ENCODE results near the gene ZFP62.

ZFP62 gene

GRCh38 chr5:180817893-180818674 lies 43.0 kb downstream of the ZFP62 start:
- Histone ChIP-seq H3K4me3 (peak overlapping the region in 1 of 10 experiments; percentile 91; a peak in 2 of 20 replicates), H3K27me3 (no peaks in the 10 kb centered on the region), H3K36me3 (peaks cover 0 to 15% (median 0%) of the 10 kb centered on the region in 11 experiments; a peak in 3 of 22 replicates), H3K4me2 (peak overlapping the region; percentile 80 to 96 (median 90)), H3K4me1 (peaks cover 34 to 87% (median 42%) of the 10 kb centered on the region in 10 experiments), H3K9ac (peak overlapping the region in 3 of 11 experiments; percentile 23 to 98 (median 81); a peak in 4 of 22 replicates), H3K27ac (peak overlapping the region in 4 of 11 experiments; percentile 8 to 81 (median 70); a peak in 6 of 22 replicates), H4K20me1 (peaks cover 0 to 15% (median 0%) of the 10 kb centered on the region in 11 experiments; a peak in 3 of 22 replicates), H3K9me3 (replicated peaks in 1 of 11) (no peaks in the 10 kb centered on the region)
- no peak for TF ChIP-seq Cebpa-rat (IDR thresholded peaks at IDR 0.05)

GRCh38 chr5:180816608-180817534 lies 44.2 kb downstream of the ZFP62 start:
- Histone ChIP-seq H3K4me3 (peak overlapping the region in 7 of 10 experiments; percentile 2 to 96 (median 28); a peak in 11 of 20 replicates), H3K4me2 (peak overlapping the region; percentile 80 to 96 (median 90)), H4K20me1 (peaks cover 0 to 28% (median 0%) of the 10 kb centered on the region in 11 experiments; a peak in 3 of 22 replicates), H3K27me3 (no peaks in the 10 kb centered on the region), H3K9ac (peak overlapping the region; percentile 4 to 98 (median 46)), H3K27ac (peak overlapping the region; percentile 1 to 81 (median 61); a peak in 19 of 22 replicates), H3K4me1 (peaks cover 36 to 85% (median 45%) of the 10 kb centered on the region in 10 experiments), H3K9me3 (replicated peaks in 1 of 11) (no peaks in the 10 kb centered on the region), H3K36me3 (peaks cover 0 to 27% (median 0%) of the 10 kb centered on the region in 11 experiments; a peak in 3 of 22 replicates)
- TF ChIP-seq Cebpa-rat (IDR thresholded peaks at IDR 0.05): no peak

GRCh38 chr5:180815293-180815917 lies 45.7 kb downstream of the ZFP62 start:
- peaks cover 49 to 81% (median 54%) of the 10 kb centered on the region in 10 experiments for H3K4me1 ChIP-seq

GRCh38 chr5:180813420-180813819 lies 47.7 kb downstream of the ZFP62 start:
- Histone ChIP-seq H3K27ac (peak overlapping the region in 2 of 11 experiments; percentile 76 to 81; a peak in 3 of 22 replicates), H3K27me3 (no peaks in the 10 kb centered on the region), H3K4me1 (peaks cover 48 to 84% (median 62%) of the 10 kb centered on the region in 10 experiments), H3K4me3 (peak overlapping the region in 3 of 10 experiments; percentile 49 to 96 (median 91); a peak in 6 of 20 replicates), H4K20me1 (peaks cover 0 to 37% (median 0%) of the 10 kb centered on the region in 11 experiments; a peak in 3 of 22 replicates), H3K4me2 (peak overlapping the region in 3 of 11 experiments; percentile 79 to 96 (median 94); a peak in 6 of 22 replicates), H3K9me3 (replicated peaks in 1 of 11) (no peaks in the 10 kb centered on the region), H3K36me3 (peaks cover 0 to 46% (median 0%) of the 10 kb centered on the region in 11 experiments; a peak in 4 of 22 replicates), H3K9ac (peak overlapping the region in 2 of 11 experiments; percentile 81 to 98; a peak in 4 of 22 replicates)
- TF ChIP-seq Cebpa-rat (IDR thresholded peaks at IDR 0.05): no peak

More at GRCh38 chr5:180815293-180815917, 45.7 kb downstream of the ZFP62 start:
- Histone ChIP-seq H3K27ac (peak overlapping the region in 4 of 11 experiments; percentile 63 to 81 (median 72); a peak in 8 of 22 replicates), H3K27me3 (no peaks in the 10 kb centered on the region), H3K36me3 (peaks cover 0 to 40% (median 0%) of the 10 kb centered on the region in 11 experiments; a peak in 3 of 22 replicates), H4K20me1 (peaks cover 0 to 37% (median 0%) of the 10 kb centered on the region in 11 experiments; a peak in 3 of 22 replicates), H3K4me3 (peak overlapping the region in 4 of 10 experiments; percentile 22 to 96 (median 70); a peak in 7 of 20 replicates), H3K9ac (peak overlapping the region in 4 of 11 experiments; percentile 18 to 98 (median 58); a peak in 6 of 22 replicates), H3K9me3 (replicated peaks in 1 of 11) (no peaks in the 10 kb centered on the region), H3K4me2 (peak overlapping the region in 10 of 11 experiments; percentile 80 to 96 (median 91); a peak in 18 of 22 replicates)
- no peak for TF ChIP-seq Cebpa-rat (IDR thresholded peaks at IDR 0.05)

GRCh38 chr5:180811623-180812124 lies 49.4 kb downstream of the ZFP62 start:
- Histone ChIP-seq H4K20me1 (peaks cover 0 to 37% (median 0%) of the 10 kb centered on the region in 11 experiments; a peak in 5 of 22 replicates), H3K4me2 (peak overlapping the region; percentile 79 to 99 (median 94)), H3K36me3 (peaks cover 0 to 61% (median 0%) of the 10 kb centered on the region in 11 experiments; a peak in 4 of 22 replicates), H3K27ac (peak overlapping the region in 9 of 11 experiments; percentile 70 to 100 (median 99); a peak in 14 of 22 replicates), H3K4me3 (peak overlapping the region in 9 of 10 experiments; percentile 67 to 96 (median 95); a peak in 15 of 20 replicates), H3K9me3 (replicated peaks in 1 of 11) (no peaks in the 10 kb centered on the region), H3K4me1 (peaks cover 48 to 84% (median 62%) of the 10 kb centered on the region in 10 experiments), H3K27me3 (no peaks in the 10 kb centered on the region), H3K9ac (peak overlapping the region in 10 of 11 experiments; percentile 89 to 100 (median 98); a peak in 18 of 22 replicates)
- no peak for TF ChIP-seq Cebpa-rat (IDR thresholded peaks at IDR 0.05)

GRCh38 chr5:180810959-180811622 lies 50.0 kb downstream of the ZFP62 start:
- peaks cover 48 to 84% (median 62%) of the 10 kb centered on the region in 10 experiments for H3K4me1 ChIP-seq
- no peaks in the 10 kb centered on the region for H3K27me3 ChIP-seq
- H3K9ac ChIP-seq: peak overlapping the region; percentile 89 to 100 (median 98)
- peak overlapping the region; percentile 70 to 100 (median 99) for H3K27ac ChIP-seq
- peaks cover 0 to 61% (median 0%) of the 10 kb centered on the region in 11 experiments; a peak in 4 of 22 replicates for H3K36me3 ChIP-seq
- H4K20me1 ChIP-seq: peaks cover 0 to 37% (median 0%) of the 10 kb centered on the region in 11 experiments; a peak in 5 of 22 replicates
- H3K9me3 ChIP-seq (replicated peaks in 1 of 11): no peaks in the 10 kb centered on the region
- no peak for TF ChIP-seq Cebpa-rat (IDR thresholded peaks at IDR 0.05)
- H3K4me2 ChIP-seq: peak overlapping the region; percentile 79 to 99 (median 94)
- H3K4me3 ChIP-seq: peak overlapping the region; percentile 64 to 96 (median 94)
